H1 (cell line): Measurements from ENCODE around the gene IFRD1. TPM values are rescaled to one million over a fixed set of nuclear protein-coding genes. Genes with fewer than 3 reads are reported as not detected.

Source experiments
- CTCF ChIA-PET: fragments of 300-600 bp; sonication (Branson Sonifier 250); formaldehyde crosslinking; loops from one replicate; lab custom pipeline; 2021; ENCODE audit not compliant: partially characterized antibody; lab: Charles Lee
- POLR2A ChIA-PET: fragments of 300-600 bp; sonication (Branson Sonifier 250); formaldehyde crosslinking; loops from one replicate; lab custom pipeline; 2021; ENCODE audit warnings: inconsistent platforms; ENCODE audit not compliant: partially characterized antibody; lab: Charles Lee
- DNase-seq, 2 experiments: peaks; one replicate each; pipeline versions ENCODE4 v3.0.0 to v3.0.0-alpha.2; 2010 to 2022; ENCODE audit warnings: low spot score in 2 of 2, low read depth in 1 of 2, mixed read lengths in 1 of 2
- FAIRE-seq: peaks from 2 replicates; lab custom pipeline; 2011; peaks lifted over from hg19 to GRCh38; lab: Jason Lieb, UNC
- H2AFZ ChIP-seq: 2 replicates; pipeline ENCODE4 v1.8.1; 2012; ENCODE audit warnings: low read length, inconsistent platforms
- H2AK5ac ChIP-seq: 2 replicates; pipeline ENCODE4 v1.6.1; 2013; ENCODE audit warnings: low read depth, low read length
- H2BK120ac ChIP-seq: replicated peaks from 2 replicates; pipeline ENCODE3; 2013; ENCODE audit warnings: low read depth, low read length, inconsistent platforms
- H2BK12ac ChIP-seq: 2 replicates; pipeline ENCODE4 v1.6.1; 2013; ENCODE audit warnings: low read depth, low read length
- H2BK15ac ChIP-seq: 2 replicates; pipeline ENCODE4 v1.6.1; 2013; ENCODE audit warnings: low read length
- H2BK20ac ChIP-seq: 2 replicates; pipeline ENCODE4 v1.6.1; 2013; ENCODE audit warnings: low read length
- H2BK5ac ChIP-seq: 2 replicates; pipeline ENCODE4 v1.6.1; 2013; ENCODE audit warnings: low read depth, low read length
- H3K14ac ChIP-seq: 2 replicates; pipeline ENCODE4 v1.6.1; 2013; ENCODE audit warnings: inconsistent platforms; ENCODE audit not compliant: insufficient read length
- H3K18ac ChIP-seq: 2 replicates; pipeline ENCODE4 v1.6.1; 2013; ENCODE audit warnings: low read length; ENCODE audit errors: extremely low read depth
- H3K23ac ChIP-seq: 2 replicates; pipeline ENCODE4 v1.6.1; 2013; ENCODE audit warnings: inconsistent platforms; ENCODE audit not compliant: insufficient read length
- H3K23me2 ChIP-seq: 2 replicates; pipeline ENCODE4 v1.6.1; 2013; ENCODE audit warnings: low read depth, low read length
- H3K27ac ChIP-seq: 2 replicates; pipeline ENCODE4 v1.6.1; 2011; ENCODE audit warnings: low read depth, low read length, inconsistent platforms
- H3K27me3 ChIP-seq, 4 experiments: replicated peaks in 1 of 4; 1 replicate in 1 of 4; 2 replicates in 3 of 4; pipeline versions ENCODE4 v1.6.1 to v1.8.1; 2011 to 2013; ENCODE audit warnings: low read length in 3 of 4, mild to moderate bottlenecking in 3 of 4, inconsistent platforms in 2 of 4, mixed read lengths in 2 of 4, moderate library complexity in 1 of 4; ENCODE audit not compliant: control insufficient read depth in 3 of 4, insufficient read depth in 3 of 4; ENCODE audit errors: extremely low read depth in 1 of 4
- H3K36me3 ChIP-seq, 4 experiments: 2 replicates each; pipeline versions ENCODE4 v1.6.1 to v1.8.1; 2011 to 2013; ENCODE audit warnings: mild to moderate bottlenecking in 4 of 4, low read length in 3 of 4, moderate library complexity in 2 of 4, control low read depth in 1 of 4, inconsistent platforms in 1 of 4; ENCODE audit not compliant: insufficient read depth in 4 of 4, control insufficient read depth in 2 of 4
- H3K4ac ChIP-seq: replicated peaks from 2 replicates; pipeline ENCODE3; 2013; ENCODE audit warnings: low read length, low read depth, mixed read lengths, inconsistent platforms; ENCODE audit not compliant: insufficient read length
- H3K4me1 ChIP-seq, 4 experiments: replicated peaks in 1 of 4; 1 replicate in 1 of 4; 2 replicates in 3 of 4; pipeline versions ENCODE4 v1.6.1 to v1.8.1; 2011 to 2013; ENCODE audit warnings: low read length in 3 of 4, inconsistent platforms in 2 of 4, mixed read lengths in 1 of 4; ENCODE audit not compliant: insufficient read depth in 4 of 4, control insufficient read depth in 3 of 4
- H3K4me2 ChIP-seq, 2 experiments: 2 replicates each; pipeline versions ENCODE4 v1.6.1 to v1.8.1; 2011 to 2013; ENCODE audit warnings: low read depth in 2 of 2, low read length in 2 of 2, control low read depth in 1 of 2, inconsistent platforms in 1 of 2, mild to moderate bottlenecking in 1 of 2; ENCODE audit not compliant: insufficient read depth in 1 of 2
- H3K4me3 ChIP-seq, 4 experiments: fragments of 200-600, 300-600 bp in 1 of 4; sonication (generic), shearing (Covaris generic), sonication (Bioruptor Twin) in 1 of 4; 2 replicates each; pipeline versions ENCODE4 v1.5.1 to v1.8.1; 2011 to 2016; ENCODE audit warnings: low read length in 4 of 4, low read depth in 3 of 4, control low read depth in 2 of 4, inconsistent platforms in 2 of 4, mild to moderate bottlenecking in 2 of 4, mixed read lengths in 1 of 4, moderate library complexity in 1 of 4; ENCODE audit not compliant: insufficient read depth in 2 of 4; ENCODE audit errors: extremely low read depth in 1 of 4
- H3K56ac ChIP-seq: replicated peaks from 2 replicates; pipeline ENCODE3; 2013; ENCODE audit warnings: low read depth, mild to moderate bottlenecking, mixed read lengths, low read length, inconsistent platforms; ENCODE audit not compliant: insufficient read length
- H3K79me1 ChIP-seq: 2 replicates; pipeline ENCODE4 v1.6.1; 2013; ENCODE audit warnings: low read depth, low read length, control low read depth
- H3K79me2 ChIP-seq, 2 experiments: 2 replicates each; pipeline versions ENCODE4 v1.6.1 to v1.8.1; 2012 to 2013; ENCODE audit warnings: low read length in 2 of 2, mild to moderate bottlenecking in 2 of 2, inconsistent platforms in 1 of 2; ENCODE audit not compliant: insufficient read depth in 2 of 2, control insufficient read depth in 1 of 2
- H3K9ac ChIP-seq, 4 experiments: replicated peaks in 1 of 4; 1 replicate in 1 of 4; 2 replicates in 3 of 4; pipeline versions ENCODE4 v1.6.1 to v1.8.1; 2011 to 2013; ENCODE audit warnings: low read depth in 3 of 4, low read length in 3 of 4, control low read depth in 2 of 4, mild to moderate bottlenecking in 2 of 4, moderate library complexity in 2 of 4, inconsistent platforms in 1 of 4; ENCODE audit errors: extremely low read depth in 1 of 4
- H3K9me3 ChIP-seq, 2 experiments: 2 replicates each; pipeline versions ENCODE4 v1.6.1 to v1.8.1; 2012 to 2013; ENCODE audit warnings: mild to moderate bottlenecking in 2 of 2, moderate library complexity in 2 of 2, control low read depth in 1 of 2, inconsistent platforms in 1 of 2, low read depth in 1 of 2, low read length in 1 of 2, mixed read lengths in 1 of 2; ENCODE audit not compliant: insufficient read depth in 2 of 2
- H4K20me1 ChIP-seq, 2 experiments: replicated peaks in 1 of 2; 2 replicates each; pipeline versions ENCODE3 to v1.8.1; 2011 to 2013; ENCODE audit warnings: inconsistent platforms in 2 of 2, low read length in 2 of 2, mild to moderate bottlenecking in 1 of 2; ENCODE audit not compliant: insufficient read depth in 2 of 2, control insufficient read depth in 1 of 2
- H4K5ac ChIP-seq: 2 replicates; pipeline ENCODE4 v1.6.1; 2013; ENCODE audit warnings: low read length, low read depth, mixed read lengths, inconsistent platforms; ENCODE audit not compliant: insufficient read length
- H4K8ac ChIP-seq: 2 replicates; pipeline ENCODE4 v1.8.0; 2013; ENCODE audit warnings: mild to moderate bottlenecking, moderate library complexity, low read length, inconsistent platforms; ENCODE audit not compliant: insufficient read depth; ENCODE audit errors: extremely low read depth
- H4K91ac ChIP-seq: replicated peaks from 2 replicates; pipeline ENCODE3; 2013; ENCODE audit warnings: low read length, mixed read lengths, inconsistent platforms; ENCODE audit not compliant: insufficient read length
- CTCF ChIP-seq, 3 experiments: IDR thresholded peaks; 1 replicate in 2 of 3; 2 replicates in 1 of 3; pipeline versions ENCODE4 v1.5.1 to v1.6.1; 2011; ENCODE audit warnings: low read length in 3 of 3, mild to moderate bottlenecking in 3 of 3, inconsistent platforms in 2 of 3, low read depth in 1 of 3, moderate library complexity in 1 of 3; ENCODE audit not compliant: insufficient read depth in 1 of 3; ENCODE audit errors: control extremely low read depth in 1 of 3
- RAD21 ChIP-seq, 2 experiments: IDR thresholded peaks in 1 of 2; conservative IDR thresholded peaks in 1 of 2; 2 replicates each; pipeline ENCODE4 v1.6.1; 2011; ENCODE audit warnings: low read depth in 2 of 2, low read length in 2 of 2, improper control_type of control experiment in 1 of 2, inconsistent platforms in 1 of 2, mild to moderate bottlenecking in 1 of 2, moderate library complexity in 1 of 2
- ZNF274 ChIP-seq: IDR thresholded peaks from 2 replicates; pipeline ENCODE4 v1.7.0; 2012; ENCODE audit warnings: low read length, borderline replicate concordance; ENCODE audit errors: extremely low read depth
- WGBS, 2 experiments: shearing (Covaris generic) in 1 of 2; methylation state at CpG; one replicate each; pipeline versions ENCODE4 v1.1.6 to v1.1.7; 2013 to 2015; ENCODE audit warnings: low lambda C conversion rate in 2 of 2, mixed read lengths in 2 of 2, inconsistent platforms in 1 of 2, low coverage in 1 of 2, missing lambda C conversion rate in 1 of 2; ENCODE audit not compliant: insufficient replicate concordance in 2 of 2, insufficient coverage in 1 of 2, insufficient read length in 1 of 2; ENCODE audit errors: extremely low coverage in 1 of 2, missing lambda C conversion rate in 1 of 2; 5-methylcytosine and 5-hydroxymethylcytosine counted together
- polyA plus RNA-seq, 7 experiments: library from polyadenylated mRNA; depleted of rRNA in 3 of 7; stranded (reverse) in 5 of 7; unstranded in 2 of 7; fragments of >200 nt in 5 of 7; fragments of 200-250 nt in 2 of 7; gene quantifications; 1 replicate in 5 of 7; 2 replicates in 1 of 7; 4 replicates in 1 of 7; pipeline versions ENCODE4 v1.2.1 to v1.2.3, GENCODE V29; 2011 to 2013; ENCODE audit warnings: missing spikeins in 2 of 7, mixed read lengths in 2 of 7
- total RNA-seq: library from RNA; stranded (reverse); fragmentation: NEBNext Ultra II Directional; extraction: Animal tissue kit (Norgen Biotek cat#: 25700); gene quantifications from 2 replicates; pipeline ENCODE4 v1.2.1, GENCODE V29; 2021

IFRD1 gene
- total and polyA plus RNA-seq, 2 of the 8 experiments (the other 6 are each of a cell fraction or from before 2014, with no cell fraction given): 23.0 to 50.4 TPM

GRCh38 chr7:112414855-112415490 lies 35.3 kb upstream of the IFRD1 start:
- no peak overlapping the region for H2AK5ac ChIP-seq
- no peak for TF ChIP-seq ZNF274
- peak in 2 of 3 experiments; percentile 54 to 63; a peak in 3 of 4 replicates for TF ChIP-seq CTCF (IDR thresholded peaks at IDR 0.05; ENCODE audit: control extremely low read depth in 1 of 3, insufficient read depth in 1 of 3, low read depth in 1 of 3, low read length in 3 of 3)
- TF ChIP-seq RAD21 (IDR thresholded peaks at IDR 0.05 in 1 of 2, conservative IDR thresholded peaks at IDR 0.05 in 1 of 2; ENCODE audit: low read depth in 2 of 2, low read length in 2 of 2): peak; percentile 73
- no peak overlapping the region for H2BK120ac ChIP-seq
- H4K91ac ChIP-seq: no peak overlapping the region
- no peak overlapping the region for H3K4me3 ChIP-seq
- no peak overlapping the region for H2BK12ac ChIP-seq
- no peak overlapping the region for H3K56ac ChIP-seq
- no peak overlapping the region for H3K27ac ChIP-seq
- no peak overlapping the region for H3K4me2 ChIP-seq
- H3K79me1 ChIP-seq: no peaks in the 10 kb centered on the region
- no peaks in the 10 kb centered on the region for H4K20me1 ChIP-seq
- H3K9me3 ChIP-seq: 0 out of 4 replicates have a peak, but pooled peaks cover 0 to 2% of the 10 kb centered on the region in 2 experiments
- no peaks in the 10 kb centered on the region for H3K27me3 ChIP-seq
- CTCF ChIA-PET: interaction anchor here (0.7 to 2.4 kb wide), 11 partner anchors 9 to 674 kb away, joined by 3 to 14 read pairs (median 4); no protein-coding TSS in a partner anchor
- FAIRE-seq: peak; percentile 89
- no peak overlapping the region for H3K23ac ChIP-seq
- H2BK15ac ChIP-seq: no peak overlapping the region
- 67% methylated on average over 3 of the region's 3 CpGs; no CpG with 5 or more reads in 1 of the 2 experiments for WGBS, 2 experiments
- H3K14ac ChIP-seq: no peak overlapping the region
- H3K4me1 ChIP-seq: peaks cover 0 to 4% (median 2%) of the 10 kb centered on the region in 4 experiments; a peak in 2 of 7 replicates
- no peak overlapping the region for H3K9ac ChIP-seq
- H4K5ac ChIP-seq: no peak overlapping the region
- H2BK20ac ChIP-seq: no peak overlapping the region
- H3K18ac ChIP-seq: no peak overlapping the region
- POLR2A ChIA-PET: interaction anchor here (1.8 kb wide), 1 partner anchor 36 kb away, joined by 6 read pairs; the partner anchor contains the start of gene IFRD1
- H3K79me2 ChIP-seq: no peaks in the 10 kb centered on the region
- H4K8ac ChIP-seq: no peak overlapping the region
- H3K4ac ChIP-seq: no peak overlapping the region
- H3K23me2 ChIP-seq: no peaks in the 10 kb centered on the region
- no peak for DNase-seq
- H2AFZ ChIP-seq: no peak overlapping the region
- no peak overlapping the region for H2BK5ac ChIP-seq
- no peaks in the 10 kb centered on the region for H3K36me3 ChIP-seq
